HG02981 (cell line): ENCODE results near the gene TRIM71.

ENCODE experiments used
- ATAC-seq: cut with Tn5 transposase; IDR thresholded peaks from one replicate; pipeline ENCODE4 v1.9.1; 2021; ENCODE audit warnings: mild to moderate bottlenecking, moderate library complexity; ENCODE audit not compliant: unreplicated experiment

Gene TRIM71

GRCh38 chr3:32886911-32887310 is 69.1 kb downstream of the TRIM71 start:
- no peak for ATAC-seq

- peak; percentile 89 for ATAC-seq
Measured at GRCh38 chr3:32888739-32889138, 70.9 kb downstream of the TRIM71 start.

- no peak for ATAC-seq
Measured at GRCh38 chr3:32890420-32891276, 72.9 kb downstream of the TRIM71 start.

- ATAC-seq: no peak
Measured at GRCh38 chr3:32891365-32891764, 73.6 kb downstream of the TRIM71 start.

- ATAC-seq: no peak
Measured at GRCh38 chr3:32892625-32893598, 75.1 kb downstream of the TRIM71 start.

- ATAC-seq: no peak
Measured at GRCh38 chr3:32894977-32895376, 77.2 kb downstream of the TRIM71 start.

GRCh38 chr3:32895701-32896100 is 77.9 kb downstream of the TRIM71 start:
- ATAC-seq: no peak

GRCh38 chr3:32896143-32896542 is 78.3 kb downstream of the TRIM71 start:
- ATAC-seq: no peak

GRCh38 chr3:32897001-32897601 is 79.3 kb downstream of the TRIM71 start:
- no peak for ATAC-seq

GRCh38 chr3:32897981-32898623 is 80.3 kb downstream of the TRIM71 start:
- no peak for ATAC-seq

GRCh38 chr3:32899265-32899664 is 81.5 kb downstream of the TRIM71 start:
- no peak for ATAC-seq

GRCh38 chr3:32901005-32901932 is 83.5 kb downstream of the TRIM71 start:
- ATAC-seq: no peak

- peak; percentile 82 for ATAC-seq
Measured at GRCh38 chr3:32902887-32903371, 85.1 kb downstream of the TRIM71 start.

GRCh38 chr3:32903953-32904352 is 86.2 kb downstream of the TRIM71 start:
- ATAC-seq: no peak

- ATAC-seq: no peak
Measured at GRCh38 chr3:32909999-32910398, 92.2 kb downstream of the TRIM71 start.

- ATAC-seq: no peak
Measured at GRCh38 chr3:32910954-32911353, 93.2 kb downstream of the TRIM71 start.

GRCh38 chr3:32912046-32912445 is 94.2 kb downstream of the TRIM71 start:
- no peak for ATAC-seq

- no peak for ATAC-seq
Measured at GRCh38 chr3:32913790-32914446, 96.1 kb downstream of the TRIM71 start.

- no peak for ATAC-seq
Measured at GRCh38 chr3:32919920-32920319, 102.1 kb downstream of the TRIM71 start.
